ENCODE results near the gene BSND.

- TF ChIP-seq EZH2 (IDR thresholded peaks at IDR 0.05) (no peak), POLR2AphosphoS5 (IDR thresholded peaks at IDR 0.05; ENCODE audit: borderline replicate concordance, low read depth, low read length) (no peak)
Observed at GRCh38 chr1:55018395-55018794, 19.7 kb downstream of the BSND start.
